Renal cortical epithelial cell (primary cell): ENCODE data around the gene INTS4. TPM values are rescaled to one million over a fixed set of nuclear protein-coding genes. Genes with fewer than 3 reads are reported as not detected.
"Not testable (repeated sequence)": the region's sequence is repeated elsewhere in the genome, so short reads cannot be mapped to it uniquely, and the experiment has no call there.

Experiments used
- DNase-seq: peaks from one replicate; pipeline ENCODE4 v3.0.0-alpha.2; 2011; ENCODE audit warnings: low read depth
- total RNA-seq: library from RNA; depleted of rRNA; stranded (reverse); fragments of >200 nt; gene quantifications from 2 replicates; pipeline ENCODE4 v1.2.3, GENCODE V29; 2014

INTS4 gene
- total RNA-seq, 1 donor from 2014 or later: 35.2 TPM

GRCh38 chr11:77878247-77878646, 116.2 kb downstream of the INTS4 start:
- DNase-seq: peak; percentile 34

GRCh38 chr11:77876045-77876444, 118.4 kb downstream of the INTS4 start:
- DNase-seq: no peak

- no peak for DNase-seq
Observed at GRCh38 chr11:77874206-77874605, 120.3 kb downstream of the INTS4 start.

GRCh38 chr11:77873345-77873744, 121.1 kb downstream of the INTS4 start:
- no peak for DNase-seq

GRCh38 chr11:77871855-77872254, 122.6 kb downstream of the INTS4 start:
- no peak for DNase-seq

GRCh38 chr11:77868744-77869143, 125.7 kb downstream of the INTS4 start:
- no peak for DNase-seq

GRCh38 chr11:77866336-77866735, 128.1 kb downstream of the INTS4 start:
- no peak for DNase-seq

GRCh38 chr11:77865805-77866204, 128.7 kb downstream of the INTS4 start:
- DNase-seq: peak; percentile 19

- not testable (repeated sequence) for DNase-seq
Observed at GRCh38 chr11:77861444-77861843, 133.0 kb downstream of the INTS4 start.

GRCh38 chr11:77857906-77858457, 136.5 kb downstream of the INTS4 start:
- DNase-seq: not testable (repeated sequence)

- no peak for DNase-seq
Observed at GRCh38 chr11:77854838-77855237, 139.6 kb downstream of the INTS4 start.

GRCh38 chr11:77851503-77851902, 143.0 kb downstream of the INTS4 start:
- DNase-seq: no peak

GRCh38 chr11:77843700-77844099, 150.8 kb downstream of the INTS4 start:
- DNase-seq: not testable (repeated sequence)

- peak; percentile 13 for DNase-seq
Observed at GRCh38 chr11:77842441-77843121, 151.9 kb downstream of the INTS4 start.

- no peak for DNase-seq
Observed at GRCh38 chr11:77833302-77833701, 161.2 kb downstream of the INTS4 start.

GRCh38 chr11:77828926-77829325, 165.5 kb downstream of the INTS4 start:
- no peak for DNase-seq

Other genes starting within 250 kb of the INTS4 start
- 18.1 and 74.2 TPM in 2 replicates for gene RSF1, start 173.9 kb downstream of the INTS4 start, total RNA-seq
- 22.6 and 26.2 TPM in 2 replicates for gene AAMDC, start 173.5 kb downstream of the INTS4 start, total RNA-seq
- 10.4 and 12.0 TPM in 2 replicates for gene KCTD14, start 28.6 kb upstream of the INTS4 start, total RNA-seq
- not detected in 2 replicates for gene THRSP, start 69.2 kb upstream of the INTS4 start, total RNA-seq
- gene NDUFC2, start 85.2 kb upstream of the INTS4 start, total RNA-seq: 80.9 and 101 TPM in 2 replicates
- 28.8 and 36.8 TPM in 2 replicates for gene ALG8, start 145.0 kb upstream of the INTS4 start, total RNA-seq
- gene KCTD21, start 194.0 kb upstream of the INTS4 start, total RNA-seq: 11.8 and 12.6 TPM in 2 replicates
- gene USP35, start 194.3 kb upstream of the INTS4 start, total RNA-seq: 6.8 and 12.4 TPM in 2 replicates